Cardiac muscle cell (in vitro differentiated cells and primary cell): ENCODE measurements around the gene LINC01488. TPM values are rescaled to one million over a fixed set of nuclear protein-coding genes. Genes with fewer than 3 reads are reported as not detected.
A peak's percentile ranks its signal among the peaks of the same experiment; 100 is the strongest.

Experiments used
- DNase-seq, 2 donors: peaks; one replicate each; pipeline versions ENCODE4 v3.0.0 to v3.0.0-alpha.2; 2010 to 2017; ENCODE audit warnings: low read depth in 1 of 2, low spot score in 1 of 2
- H3K27ac ChIP-seq: fragments of 200-600 bp; sonication (generic); 2 replicates; pipeline ENCODE4 v1.5.1; 2016
- H3K27me3 ChIP-seq: fragments of 200-600 bp; sonication (generic); 2 replicates; pipeline ENCODE4 v1.6.0; 2016; ENCODE audit warnings: control low read depth
- H3K36me3 ChIP-seq: fragments of 200-600 bp; sonication (generic); 2 replicates; pipeline ENCODE4 v1.5.1; 2016; ENCODE audit warnings: control low read depth
- H3K4me1 ChIP-seq: fragments of 200-600 bp; sonication (generic); 2 replicates; pipeline ENCODE4 v1.8.1; 2017; ENCODE audit warnings: low read depth, mild to moderate bottlenecking, mixed run types
- H3K4me3 ChIP-seq: fragments of 200-600 bp; sonication (generic); 2 replicates; pipeline ENCODE4 v1.5.1; 2016; ENCODE audit warnings: mild to moderate bottlenecking
- H3K9me3 ChIP-seq: fragments of 200-600 bp; sonication (generic); 2 replicates; pipeline ENCODE4 v1.5.1; 2017; ENCODE audit warnings: low read depth, mild to moderate bottlenecking, control low read depth
- CTCF ChIP-seq: IDR thresholded peaks from 2 replicates; pipeline ENCODE4 v1.5.1; 2012; ENCODE audit warnings: low read depth, mild to moderate bottlenecking, low read length
- polyA plus RNA-seq: library from polyadenylated mRNA; unstranded; fragments of >200 nt; fragmentation: Nextera tagmentation; extraction: Ambion mirVana; gene quantifications from 2 replicates; pipeline ENCODE4 v1.2.1, GENCODE V29; 2016
- total RNA-seq: library from RNA; depleted of rRNA; stranded (reverse); fragments of >200 nt; gene quantifications from 2 replicates; pipeline ENCODE4 v1.2.3, GENCODE V29; 2016

The LINC01488 gene
- total and polyA plus RNA-seq, 2 experiments from 2014 or later: 1.1 to 1.6 TPM

- no peak overlapping the region for H3K27ac ChIP-seq
- H3K9me3 ChIP-seq: no peaks in the 10 kb centered on the region
- peaks cover 5% of the 10 kb centered on the region for H3K4me1 ChIP-seq
- TF ChIP-seq CTCF: no peak
- no peak overlapping the region for H3K4me3 ChIP-seq
- no peaks in the 10 kb centered on the region for H3K27me3 ChIP-seq
- H3K36me3 ChIP-seq: no peaks in the 10 kb centered on the region
- no peak for DNase-seq
Observed at GRCh38 chr11:69537855-69538640, 56.6 kb downstream of the LINC01488 start.

GRCh38 chr11:69538854-69539253 lies 57.4 kb downstream of the LINC01488 start:
- H3K27ac ChIP-seq: no peak overlapping the region
- no peaks in the 10 kb centered on the region for H3K27me3 ChIP-seq
- H3K4me1 ChIP-seq: peaks cover 5% of the 10 kb centered on the region
- H3K36me3 ChIP-seq: no peaks in the 10 kb centered on the region
- H3K9me3 ChIP-seq: no peaks in the 10 kb centered on the region
- DNase-seq: no peak
- H3K4me3 ChIP-seq: no peak overlapping the region
- TF ChIP-seq CTCF: no peak

GRCh38 chr11:69539416-69540117 lies 58.1 kb downstream of the LINC01488 start:
- Histone ChIP-seq H3K4me3 (no peak overlapping the region), H3K36me3 (no peaks in the 10 kb centered on the region), H3K27me3 (no peaks in the 10 kb centered on the region), H3K9me3 (no peaks in the 10 kb centered on the region), H3K4me1 (peaks cover 5% of the 10 kb centered on the region), H3K27ac (no peak overlapping the region)
- no peak for DNase-seq
- TF ChIP-seq CTCF: no peak

- H3K27me3 ChIP-seq: no peaks in the 10 kb centered on the region
- H3K36me3 ChIP-seq: no peaks in the 10 kb centered on the region
- H3K4me3 ChIP-seq: no peak overlapping the region
- no peaks in the 10 kb centered on the region for H3K9me3 ChIP-seq
- peak in 1 of 2 donors; percentile 23 for DNase-seq
- no peak for TF ChIP-seq CTCF
- H3K4me1 ChIP-seq: peaks cover 5% of the 10 kb centered on the region
- no peak overlapping the region for H3K27ac ChIP-seq
Observed at GRCh38 chr11:69540118-69541000, 58.9 kb downstream of the LINC01488 start.

- H3K4me3 ChIP-seq: no peak overlapping the region
- TF ChIP-seq CTCF: no peak
- H3K4me1 ChIP-seq: peaks cover 5% of the 10 kb centered on the region
- DNase-seq: no peak
- H3K27me3 ChIP-seq: no peaks in the 10 kb centered on the region
- no peaks in the 10 kb centered on the region for H3K9me3 ChIP-seq
- H3K27ac ChIP-seq: no peak overlapping the region
- no peaks in the 10 kb centered on the region for H3K36me3 ChIP-seq
Observed at GRCh38 chr11:69541001-69541285, 59.5 kb downstream of the LINC01488 start.
